ENCODE measurements around the gene BCAR3.

Gene BCAR3

GRCh38 chr1:93640656-93641440 lies 40.8 kb downstream of the BCAR3 start:
- no peak for DNase-seq (ENCODE audit: low read depth in 2 of 3, low spot score in 2 of 3)

DNA sequence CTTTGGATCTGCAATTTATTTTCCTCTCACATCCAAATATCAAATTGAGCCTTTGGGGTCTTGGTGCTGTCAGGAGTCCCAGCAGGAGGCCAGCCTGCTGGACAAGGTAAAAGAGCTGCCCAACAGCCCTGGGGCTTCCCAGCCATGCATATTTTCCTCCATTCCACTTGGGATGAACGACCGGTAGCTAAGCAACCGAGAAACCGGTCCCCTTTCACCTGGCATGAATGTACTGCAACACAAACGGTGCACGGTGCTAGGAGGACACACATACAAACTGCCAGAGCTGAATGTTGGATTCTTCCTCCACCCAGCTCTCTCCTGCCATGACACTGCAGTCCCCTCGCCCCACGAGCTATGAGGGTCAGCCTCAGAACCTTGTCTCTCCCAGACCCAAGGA lies 42.7 kb downstream of the BCAR3 start:
- DNase-seq (ENCODE audit: low read depth in 2 of 3, low spot score in 2 of 3) = no peak

GRCh38 chr1:93638307-93638847 lies 43.3 kb downstream of the BCAR3 start:
- no peak for DNase-seq (ENCODE audit: low read depth in 2 of 3, low spot score in 2 of 3)

GRCh38 chr1:93636712-93637111 lies 44.9 kb downstream of the BCAR3 start:
- DNase-seq (ENCODE audit: low read depth in 2 of 3, low spot score in 2 of 3) = no peak

GRCh38 chr1:93635614-93636543 lies 45.8 kb downstream of the BCAR3 start:
- no peak for DNase-seq (ENCODE audit: low read depth in 2 of 3, low spot score in 2 of 3)

DNA sequence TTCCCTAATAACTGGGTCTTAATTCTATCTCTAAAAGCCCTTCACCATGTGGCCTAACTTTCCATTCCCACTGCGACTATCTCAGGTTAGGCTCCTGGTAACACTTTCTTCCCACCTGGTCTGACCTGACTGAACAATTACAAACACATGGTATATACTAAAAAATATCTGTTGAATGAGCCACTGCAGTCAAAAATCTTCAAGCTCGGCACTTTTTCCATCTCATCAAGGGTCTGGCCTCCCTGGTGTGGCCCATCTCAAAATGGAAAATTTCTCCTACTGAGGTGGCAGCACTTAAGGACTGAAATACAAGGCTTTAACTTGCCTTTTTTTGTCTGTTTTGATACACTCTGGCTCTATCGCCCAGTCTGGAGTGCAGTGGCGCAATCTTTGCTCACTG lies 48.3 kb downstream of the BCAR3 start:
- no peak for DNase-seq (ENCODE audit: low read depth in 2 of 3, low spot score in 2 of 3)

GRCh38 chr1:93631626-93632365 lies 49.8 kb downstream of the BCAR3 start:
- no peak for DNase-seq (ENCODE audit: low read depth in 2 of 3, low spot score in 2 of 3)

- no peak for DNase-seq (ENCODE audit: low read depth in 2 of 3, low spot score in 2 of 3)
Observed at GRCh38 chr1:93630168-93630567, 51.5 kb downstream of the BCAR3 start.

- DNase-seq (ENCODE audit: low read depth in 2 of 3, low spot score in 2 of 3) = no peak
Observed at GRCh38 chr1:93629101-93630059, 52.3 kb downstream of the BCAR3 start.

GRCh38 chr1:93628681-93629080 lies 53.0 kb downstream of the BCAR3 start:
- DNase-seq (ENCODE audit: low read depth in 2 of 3, low spot score in 2 of 3) = no peak

- no peak for DNase-seq (ENCODE audit: low read depth in 2 of 3, low spot score in 2 of 3)
Observed at GRCh38 chr1:93625582-93626327, 55.9 kb downstream of the BCAR3 start.

DNA sequence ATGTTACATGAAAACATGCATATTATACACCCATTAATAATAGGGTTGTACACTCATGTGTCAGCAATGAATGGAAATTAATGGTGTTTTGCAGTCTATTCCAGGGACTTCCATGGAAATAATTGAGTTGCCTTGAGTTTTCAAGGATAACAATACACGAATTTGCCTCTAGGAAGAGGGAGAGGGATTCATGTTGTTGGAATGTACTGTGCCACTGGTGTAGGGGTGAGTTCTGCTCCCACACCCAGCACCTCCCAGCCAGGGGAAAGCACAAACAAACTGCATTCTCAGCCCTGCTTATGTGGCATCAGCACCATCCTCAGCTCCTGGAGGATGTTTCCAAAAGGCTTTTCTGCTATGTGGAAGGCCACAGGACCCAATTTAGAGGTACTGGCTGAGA lies 57.8 kb downstream of the BCAR3 start:
- DNase-seq (ENCODE audit: low read depth in 2 of 3, low spot score in 2 of 3) = no peak

- DNase-seq (ENCODE audit: low read depth in 2 of 3, low spot score in 2 of 3) = no peak
Observed at GRCh38 chr1:93623436-93623835, 58.2 kb downstream of the BCAR3 start.

- DNase-seq (ENCODE audit: low read depth in 2 of 3, low spot score in 2 of 3) = no peak
Observed at GRCh38 chr1:93621246-93621645, 60.4 kb downstream of the BCAR3 start.

GRCh38 chr1:93620841-93621210 lies 60.8 kb downstream of the BCAR3 start:
- no peak for DNase-seq (ENCODE audit: low read depth in 2 of 3, low spot score in 2 of 3)

GRCh38 chr1:93620172-93620840 lies 61.3 kb downstream of the BCAR3 start:
- DNase-seq (ENCODE audit: low read depth in 2 of 3, low spot score in 2 of 3) = no peak

DNA sequence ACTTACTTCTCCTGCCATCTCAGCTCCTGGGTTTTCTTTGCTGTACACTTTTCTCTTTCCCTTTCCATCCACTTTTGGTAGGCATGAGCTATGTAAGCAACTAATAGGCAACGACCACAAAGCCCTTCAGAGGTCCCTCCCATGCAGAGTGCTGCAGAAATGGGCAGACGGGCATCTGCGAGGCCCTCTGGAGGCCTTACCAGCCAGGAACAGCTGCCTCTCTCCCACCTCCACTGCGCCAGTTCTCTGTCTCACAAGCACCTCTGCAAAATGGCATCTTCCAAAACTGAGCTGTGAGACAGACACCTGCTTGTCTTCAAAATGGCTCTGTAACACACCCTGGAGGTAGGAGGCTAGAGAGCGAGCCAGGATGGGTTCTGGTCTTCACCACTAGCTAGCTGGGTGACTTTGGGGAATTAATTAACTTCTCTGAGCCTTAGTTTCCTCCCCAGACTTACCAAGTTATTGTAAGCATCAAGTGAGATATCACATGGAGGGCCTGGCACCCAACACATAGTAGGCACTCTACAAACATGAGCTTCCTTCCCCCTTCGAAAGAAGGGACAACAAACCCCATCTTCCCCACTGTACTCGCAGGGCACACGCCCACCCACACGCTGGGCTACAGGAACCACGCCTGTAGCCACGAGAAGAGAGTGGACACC lies 62.0 kb downstream of the BCAR3 start:
- DNase-seq (ENCODE audit: low read depth in 2 of 3, low spot score in 2 of 3) = no peak

All from activated CD8-positive, alpha-beta memory T cell treated with anti-CD3 and anti-CD28 coated beads for 48 hours (primary cell).